HepG2 (cell line): Measurements from ENCODE around the gene MSMO1. TPM values are rescaled to one million over a fixed set of nuclear protein-coding genes. Genes with fewer than 3 reads are reported as not detected.

Experiments used
- BRD4 ChIP-seq: sonication (generic); formaldehyde crosslinking; IDR thresholded peaks from 2 replicates; pipeline ENCODE4 v1.4.0; 2020; ENCODE audit warnings: missing genetic modification reagents
- HIC2 ChIP-seq: sonication (generic); formaldehyde crosslinking; IDR thresholded peaks from 2 replicates; pipeline ENCODE4 v1.9.0; 2022; ENCODE audit warnings: low read depth, missing genetic modification reagents
- IKZF4 ChIP-seq: sonication (generic); formaldehyde crosslinking; IDR thresholded peaks from 2 replicates; pipeline ENCODE4 v1.5.1; 2020; ENCODE audit warnings: borderline replicate concordance, mild to moderate bottlenecking, low read depth, missing genetic modification reagents; ENCODE audit errors: not compliant biosample characterization
- MAFF ChIP-seq: IDR thresholded peaks from 2 replicates; pipeline ENCODE4 v1.6.1; 2011; ENCODE audit warnings: low read depth, low read length, improper control_type of control experiment
- NBN ChIP-seq: fragments of 450-650 bp; conservative IDR thresholded peaks from 2 replicates; pipeline ENCODE4 v1.6.1; 2017
- NFATC3 ChIP-seq: sonication (generic); formaldehyde crosslinking; IDR thresholded peaks from 2 replicates; pipeline ENCODE4 v1.5.1; 2020; ENCODE audit warnings: mild to moderate bottlenecking, missing genetic modification reagents
- NFIC ChIP-seq: IDR thresholded peaks from 2 replicates; pipeline ENCODE4 v1.6.1; 2012; ENCODE audit warnings: mild to moderate bottlenecking, low read length, inconsistent platforms
- NFKBIZ ChIP-seq: IDR thresholded peaks from 2 replicates; pipeline ENCODE4 v1.6.1; 2018; ENCODE audit warnings: missing genetic modification reagents, missing compliant biosample characterization
- POLR2G ChIP-seq: fragments of 200-400 bp; formaldehyde crosslinking; IDR thresholded peaks from 2 replicates; pipeline ENCODE4 v1.6.1; 2018; ENCODE audit warnings: mild to moderate bottlenecking, low read depth, low read length, moderate library complexity
- RAD51 ChIP-seq: fragments of 450-650 bp; IDR thresholded peaks from 2 replicates; pipeline ENCODE4 v1.6.1; 2016; ENCODE audit warnings: borderline replicate concordance
- RXRB ChIP-seq: IDR thresholded peaks from 2 replicates; pipeline ENCODE4 v1.6.1; 2016; ENCODE audit warnings: borderline replicate concordance, missing genetic modification reagents, missing compliant biosample characterization
- SKIL ChIP-seq: sonication (generic); formaldehyde crosslinking; IDR thresholded peaks from 2 replicates; pipeline ENCODE4 v1.8.0; 2022; ENCODE audit warnings: missing genetic modification reagents, mild to moderate bottlenecking, moderate library complexity, borderline replicate concordance
- ZBTB2 ChIP-seq: sonication (generic); formaldehyde crosslinking; IDR thresholded peaks from 2 replicates; pipeline ENCODE4 v1.8.0; 2022; ENCODE audit warnings: low read depth, missing genetic modification reagents
- ZFAT ChIP-seq: sonication (generic); formaldehyde crosslinking; conservative IDR thresholded peaks from 2 replicates; pipeline ENCODE4 v1.8.1; 2023; ENCODE audit warnings: missing genetic modification reagents, inconsistent platforms
- ZGPAT ChIP-seq: IDR thresholded peaks from 2 replicates; pipeline ENCODE4 v1.6.1; 2016; ENCODE audit warnings: mild to moderate bottlenecking
- ZNF383 ChIP-seq: sonication (generic); formaldehyde crosslinking; IDR thresholded peaks from 2 replicates; pipeline ENCODE4 v1.4.0; 2020; ENCODE audit warnings: missing genetic modification reagents, mild to moderate bottlenecking, borderline replicate concordance
- ZNF460 ChIP-seq: sonication (generic); formaldehyde crosslinking; IDR thresholded peaks from 2 replicates; pipeline ENCODE4 v1.5.1; 2020; ENCODE audit warnings: missing genetic modification reagents, mild to moderate bottlenecking, borderline replicate concordance
- ZNF530 ChIP-seq: sonication (generic); formaldehyde crosslinking; IDR thresholded peaks from 2 replicates; pipeline ENCODE4 v1.5.0; 2020; ENCODE audit warnings: low read depth, mild to moderate bottlenecking, missing genetic modification reagents
- ZNF674 ChIP-seq: sonication (generic); formaldehyde crosslinking; IDR thresholded peaks from 2 replicates; pipeline ENCODE4 v1.5.0; 2020; ENCODE audit warnings: low read depth, mild to moderate bottlenecking, missing genetic modification reagents
- ZNF781 ChIP-seq: sonication (generic); formaldehyde crosslinking; IDR thresholded peaks from 2 replicates; pipeline ENCODE4 v1.5.1; 2020; ENCODE audit warnings: borderline replicate concordance, mild to moderate bottlenecking, missing genetic modification reagents; ENCODE audit errors: not compliant biosample characterization
- ZNF788 ChIP-seq: sonication (generic); formaldehyde crosslinking; IDR thresholded peaks from 2 replicates; pipeline ENCODE4 v1.5.0; 2020; ENCODE audit warnings: mild to moderate bottlenecking, missing genetic modification reagents, borderline replicate concordance
- ZSCAN9 ChIP-seq: IDR thresholded peaks from 2 replicates; pipeline ENCODE4 v1.6.1; 2016; ENCODE audit warnings: borderline replicate concordance
- polyA plus RNA-seq, 8 experiments: library from polyadenylated mRNA; depleted of rRNA in 3 of 8; stranded (reverse) in 7 of 8; unstranded in 1 of 8; fragments of >200 nt; fragmentation: Illumina TruSeq in 4 of 8; extraction: Trizol in 4 of 8; gene quantifications; 2 replicates each; pipeline versions ENCODE4 v1.2.1 to v1.2.3, GENCODE V29; 2011 to 2016; ENCODE audit warnings: low read depth in 4 of 8, missing spikeins in 1 of 8, mixed read lengths in 1 of 8; ENCODE audit not compliant: insufficient read depth in 1 of 8
- total RNA-seq, 5 experiments: library from RNA; depleted of rRNA; stranded (reverse); fragments of >200 nt; fragmentation: Illumina TruSeq; extraction: Trizol; gene quantifications; 2 replicates each; pipeline ENCODE4 v1.2.3, GENCODE V29; 2016; ENCODE audit warnings: low read depth in 1 of 5

MSMO1 gene
- total and polyA plus RNA-seq, 2 of the 13 experiments (the other 11 are each of a cell fraction or from before 2014, with no cell fraction given), result 98.1 to 216 TPM

- TF ChIP-seq ZNF788 (CRISPR knock-in tag) (peak; percentile 95), ZSCAN9 (CRISPR knock-in tag) (peak; percentile 59; the same call in 1 of the 2 replicates), HIC2 (CRISPR knock-in tag) (peak; percentile 68), ZNF530 (no peak), IKZF4 (CRISPR knock-in tag) (no peak), POLR2G (peak; percentile 96), RXRB (CRISPR knock-in tag) (peak; percentile 29; the same call in 1 of the 2 replicates), NFIC (no peak), NBN (no peak), SKIL (CRISPR knock-in tag) (peak; percentile 26; the same call in 1 of the 2 replicates), MAFF (no peak; the same call in 1 of the 2 replicates), ZNF674 (CRISPR knock-in tag) (peak; percentile 90), RAD51 (no peak), NFKBIZ (CRISPR knock-in tag) (peak; percentile 80), ZFAT (no peak), ZNF460 (CRISPR knock-in tag) (no peak), BRD4 (CRISPR knock-in tag) (0 out of 2 replicates have a peak, but pooled peaks have one; percentile 56), ZNF781 (CRISPR knock-in tag) (peak; percentile 61), ZNF383 (CRISPR knock-in tag) (0 out of 2 replicates have a peak, but pooled peaks have one; percentile 41), NFATC3 (CRISPR knock-in tag) (0 out of 2 replicates have a peak, but pooled peaks have one; percentile 67), ZBTB2 (CRISPR knock-in tag) (peak; percentile 69; the same call in 1 of the 2 replicates), ZGPAT (CRISPR knock-in tag) (peak; percentile 91)
Observed at GRCh38 chr4:165378745-165379677, 51.5 kb downstream of the MSMO1 start, which contains the start of gene CPE (continued).
